GM18511 (cell line): ENCODE data around the gene SLC26A3.
A peak's percentile ranks its signal among the peaks of the same experiment; 100 is the strongest.

Experiments
- ATAC-seq: cut with Tn5 transposase; IDR thresholded peaks from one replicate; pipeline ENCODE4 v1.9.1; 2021; ENCODE audit warnings: mild to moderate bottlenecking, moderate library complexity; ENCODE audit not compliant: unreplicated experiment

Gene SLC26A3

GRCh38 chr7:107751113-107751512 lies 51.9 kb downstream of the SLC26A3 start:
- no peak for ATAC-seq

- ATAC-seq: no peak
These were observed 57.0 kb downstream of the SLC26A3 start for GRCh38 chr7:107746006-107746405.

- peak; percentile 47 for ATAC-seq
These were observed 58.7 kb downstream of the SLC26A3 start for GRCh38 chr7:107744345-107744750.

GRCh38 chr7:107743567-107744344 lies 59.3 kb downstream of the SLC26A3 start, which contains the start of gene CBLL1:
Gene CBLL1 (plus strand): TSS chr7:107744142. CDS start chr7:107744164, 22 bp downstream.
- ATAC-seq: peak; percentile 90

- ATAC-seq: peak; percentile 41
These were observed 60.1 kb downstream of the SLC26A3 start for GRCh38 chr7:107742678-107743566.

- ATAC-seq: no peak
These were observed 74.7 kb downstream of the SLC26A3 start for GRCh38 chr7:107728276-107728675.

- ATAC-seq: no peak
These were observed 76.5 kb downstream of the SLC26A3 start for GRCh38 chr7:107726356-107727130.

GRCh38 chr7:107725138-107725740 lies 77.8 kb downstream of the SLC26A3 start:
- ATAC-seq: no peak

- no peak for ATAC-seq
These were observed 79.8 kb downstream of the SLC26A3 start for GRCh38 chr7:107723255-107723654.

- no peak for ATAC-seq
These were observed 81.7 kb downstream of the SLC26A3 start for GRCh38 chr7:107721286-107721685.

GRCh38 chr7:107718456-107719193 lies 84.4 kb downstream of the SLC26A3 start:
- ATAC-seq: no peak

GRCh38 chr7:107715531-107715930 lies 87.5 kb downstream of the SLC26A3 start:
- no peak for ATAC-seq
